ENCODE data around the gene SYT5. TPM values are rescaled to one million over a fixed set of nuclear protein-coding genes. Genes with fewer than 3 reads are reported as not detected.
"Not testable (repeated sequence)": the region's sequence is repeated elsewhere in the genome, so short reads cannot be mapped to it uniquely, and the experiment has no call there.

SYT5 gene
- total and polyA plus RNA-seq, 2 donors from 2014 or later = not detected

DNA sequence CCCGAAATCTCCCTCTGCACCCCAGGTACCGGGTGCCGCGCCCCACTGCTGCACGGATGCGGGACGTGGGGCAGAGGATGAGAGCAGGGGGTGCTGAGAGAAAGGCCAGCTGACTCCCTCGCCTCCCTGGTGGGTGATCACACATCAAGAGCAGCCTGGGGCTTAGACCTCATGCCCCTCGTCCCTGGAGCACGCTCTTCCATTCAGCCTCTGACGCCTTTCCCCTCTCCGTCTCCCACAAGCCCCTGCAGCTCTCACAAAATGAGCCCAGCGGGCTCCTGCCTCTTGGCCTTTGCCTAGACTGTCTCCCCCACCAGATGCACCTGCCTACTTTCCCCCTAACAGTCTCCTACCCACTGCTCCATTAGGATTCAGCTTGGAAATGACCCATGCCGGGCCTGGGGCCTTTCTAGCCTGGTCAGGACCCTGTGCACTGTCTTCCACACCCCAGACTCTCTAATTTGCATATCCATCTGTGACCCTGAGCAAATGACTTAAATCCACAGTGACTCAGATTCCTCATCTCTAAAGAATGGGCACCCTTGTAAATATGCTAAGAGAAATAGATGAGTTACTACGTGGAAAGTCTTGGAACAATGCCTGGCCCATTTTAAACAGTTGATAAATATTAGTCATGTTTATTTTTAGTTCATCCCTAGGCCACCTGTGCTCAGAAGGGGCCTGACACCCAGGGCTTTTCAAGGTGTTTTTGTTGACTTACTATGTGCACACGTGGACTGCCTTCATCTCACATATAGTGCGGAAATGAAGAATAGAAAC, 29.8 kb upstream of the SYT5 start:
- Histone ChIP-seq H3K4me3 (ENCODE audit: low read length in 3 of 3) (no peak overlapping the region), H3K9ac (ENCODE audit: low read length in 3 of 3) (no peak overlapping the region), H3K9me3 (ENCODE audit: control insufficient read depth in 2 of 3, insufficient read depth in 1 of 3, low read length in 3 of 3) (peaks cover 0 to 4% (median 2%) of the 10 kb centered on the region in 3 donors), H3K27me3 (ENCODE audit: control insufficient read depth, insufficient read depth, low read length) (no peaks in the 10 kb centered on the region), H3K36me3 (ENCODE audit: control insufficient read depth in 2 of 3, insufficient read depth in 3 of 3, low read length in 3 of 3) (no peaks in the 10 kb centered on the region), H3K4me1 (ENCODE audit: control insufficient read depth in 2 of 3, insufficient read depth in 2 of 3, low read depth in 1 of 3, low read length in 3 of 3) (no peaks in the 10 kb centered on the region), H3K27ac (ENCODE audit: low read depth in 2 of 2, low read length in 2 of 2) (no peak overlapping the region)
- FAIRE-seq = no peak
- TF ChIP-seq, protein P1, sequence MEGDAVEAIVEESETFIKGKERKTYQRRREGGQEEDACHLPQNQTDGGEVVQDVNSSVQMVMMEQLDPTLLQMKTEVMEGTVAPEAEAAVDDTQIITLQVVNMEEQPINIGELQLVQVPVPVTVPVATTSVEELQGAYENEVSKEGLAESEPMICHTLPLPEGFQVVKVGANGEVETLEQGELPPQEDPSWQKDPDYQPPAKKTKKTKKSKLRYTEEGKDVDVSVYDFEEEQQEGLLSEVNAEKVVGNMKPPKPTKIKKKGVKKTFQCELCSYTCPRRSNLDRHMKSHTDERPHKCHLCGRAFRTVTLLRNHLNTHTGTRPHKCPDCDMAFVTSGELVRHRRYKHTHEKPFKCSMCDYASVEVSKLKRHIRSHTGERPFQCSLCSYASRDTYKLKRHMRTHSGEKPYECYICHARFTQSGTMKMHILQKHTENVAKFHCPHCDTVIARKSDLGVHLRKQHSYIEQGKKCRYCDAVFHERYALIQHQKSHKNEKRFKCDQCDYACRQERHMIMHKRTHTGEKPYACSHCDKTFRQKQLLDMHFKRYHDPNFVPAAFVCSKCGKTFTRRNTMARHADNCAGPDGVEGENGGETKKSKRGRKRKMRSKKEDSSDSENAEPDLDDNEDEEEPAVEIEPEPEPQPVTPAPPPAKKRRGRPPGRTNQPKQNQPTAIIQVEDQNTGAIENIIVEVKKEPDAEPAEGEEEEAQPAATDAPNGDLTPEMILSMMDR (IDR thresholded peaks at IDR 0.05; ENCODE audit: borderline replicate concordance, extremely low read depth, insufficient read depth) = no peak
- DNase-seq = peak in 1 of 5 donors; percentile 47
- intact Hi-C loops (cut with DNase I) = no loop called here

DNA sequence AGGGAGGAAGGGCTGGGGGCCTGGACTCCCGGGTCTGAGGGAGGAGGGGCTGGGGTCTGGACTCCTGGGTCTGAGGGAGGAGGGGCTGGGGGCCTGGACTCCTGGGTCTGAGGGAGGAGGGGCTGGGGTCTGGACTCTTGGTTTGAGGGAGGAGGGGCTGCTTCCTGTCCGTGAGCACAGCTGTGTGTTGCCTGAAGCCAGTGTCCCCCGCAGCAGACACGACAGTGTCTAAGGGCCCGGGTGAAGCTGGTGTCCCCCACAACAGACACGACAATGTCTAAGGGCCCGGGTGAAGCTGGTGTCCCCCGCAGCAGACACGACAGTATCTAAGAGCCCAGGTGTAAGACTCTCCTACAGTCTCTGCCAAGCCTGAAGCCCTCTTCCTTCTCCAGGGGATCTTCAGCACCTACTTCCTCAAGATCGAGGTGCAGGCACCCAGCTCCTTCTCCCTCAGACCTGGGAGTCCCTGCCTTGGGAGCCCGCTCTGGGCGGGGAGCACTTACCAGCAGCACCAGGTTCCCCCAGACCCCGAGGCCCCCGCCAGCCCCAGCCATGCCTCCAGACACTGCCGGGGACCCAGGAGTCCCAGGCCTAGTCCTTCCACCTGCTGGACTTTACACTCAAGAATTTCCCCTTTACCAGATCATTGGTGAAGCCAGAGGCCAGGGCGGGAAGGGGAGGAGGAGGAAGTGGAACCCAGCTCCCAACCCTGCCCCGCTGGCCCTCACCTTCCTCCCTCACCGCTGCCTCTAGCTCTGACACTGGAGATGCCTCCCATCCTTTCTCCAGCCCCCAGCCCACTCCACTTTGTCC, 29.0 kb upstream of the SYT5 start, which contains the start of gene PTPRH:
TSS of gene PTPRH (minus strand) at position 622 of the 813 bp plus-strand sequence. CDS start at position 554, 68 bp downstream.
- H3K27ac ChIP-seq (ENCODE audit: low read depth in 2 of 2, low read length in 2 of 2) = no peak within 1 kb of the TSS
- DNase-seq (peak in 1 of 5 donors; percentile 70), FAIRE-seq (no peak)

DNA sequence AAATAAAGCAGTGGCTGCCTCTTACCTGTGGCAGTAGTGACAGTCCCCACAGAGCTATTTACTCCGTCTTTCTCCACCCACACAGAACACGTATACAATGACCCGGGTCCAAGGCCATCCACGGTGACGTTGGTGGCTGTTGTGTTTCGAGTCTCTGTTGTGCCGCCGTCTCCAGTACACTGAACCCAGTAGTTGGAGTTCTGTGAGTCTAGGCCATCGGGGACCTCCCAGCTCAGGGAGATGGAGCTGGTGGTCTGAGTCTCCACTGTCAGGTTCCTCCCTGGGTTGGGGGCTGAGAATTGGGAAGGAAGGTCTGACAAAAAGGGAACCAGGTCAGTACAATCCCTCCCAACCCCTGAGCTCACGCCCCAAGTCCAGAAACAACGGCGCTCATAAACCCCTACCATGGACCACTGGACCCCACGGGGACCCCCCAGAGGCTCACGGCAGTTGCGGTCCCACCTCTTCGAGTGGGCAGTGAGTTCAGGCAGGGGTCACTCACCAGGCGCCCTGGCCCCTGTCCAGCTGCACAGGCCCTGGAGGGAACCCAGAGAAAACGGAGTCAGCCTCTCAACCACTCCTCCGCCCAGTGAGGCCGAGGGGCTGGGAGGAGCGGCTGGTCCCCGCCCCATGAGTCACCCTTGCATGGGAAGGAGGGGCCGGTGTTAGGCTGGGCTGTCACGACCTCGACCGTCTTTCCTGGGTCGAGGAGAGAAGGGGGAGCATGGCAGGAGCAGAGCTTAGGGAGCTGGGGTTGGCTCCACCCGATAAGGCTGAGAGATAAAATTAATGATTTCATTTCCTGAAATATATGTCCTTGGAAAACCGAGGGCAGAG, 26.8 kb upstream of the SYT5 start:
- TF ChIP-seq, protein P1 (IDR thresholded peaks at IDR 0.05; ENCODE audit: borderline replicate concordance, extremely low read depth, insufficient read depth) = no peak
- no peaks in the 10 kb centered on the region for H3K9me3 ChIP-seq (ENCODE audit: control insufficient read depth in 2 of 3, insufficient read depth in 1 of 3, low read length in 3 of 3)
- intact Hi-C loops (cut with DNase I) = no loop called here
- no peak overlapping the region for H3K27ac ChIP-seq (ENCODE audit: low read depth in 2 of 2, low read length in 2 of 2)
- no peaks in the 10 kb centered on the region for H3K36me3 ChIP-seq (ENCODE audit: control insufficient read depth in 2 of 3, insufficient read depth in 3 of 3, low read length in 3 of 3)
- H3K27me3 ChIP-seq (ENCODE audit: control insufficient read depth, insufficient read depth, low read length) = no peaks in the 10 kb centered on the region
- FAIRE-seq = no peak
- H3K4me3 ChIP-seq (ENCODE audit: low read length in 3 of 3) = no peak overlapping the region
- DNase-seq = peak; percentile 50 to 96 (median 72)
- H3K9ac ChIP-seq (ENCODE audit: low read length in 3 of 3) = no peak overlapping the region
- H3K4me1 ChIP-seq (ENCODE audit: control insufficient read depth in 2 of 3, insufficient read depth in 2 of 3, low read depth in 1 of 3, low read length in 3 of 3) = no peaks in the 10 kb centered on the region

More for the DNA sequence above, 29.0 kb upstream of the SYT5 start, which contains the start of gene PTPRH:
- no peaks in the 10 kb centered on the region for H3K4me1 ChIP-seq (ENCODE audit: control insufficient read depth in 2 of 3, insufficient read depth in 2 of 3, low read depth in 1 of 3, low read length in 3 of 3)
- TF ChIP-seq, protein P1 (IDR thresholded peaks at IDR 0.05; ENCODE audit: borderline replicate concordance, extremely low read depth, insufficient read depth) = no peak
- H3K4me3 ChIP-seq (ENCODE audit: low read length in 3 of 3) = no peak within 1 kb of the TSS
- H3K9ac ChIP-seq (ENCODE audit: low read length in 3 of 3) = no peak within 1 kb of the TSS
- H3K36me3 ChIP-seq (ENCODE audit: control insufficient read depth in 2 of 3, insufficient read depth in 3 of 3, low read length in 3 of 3) = no peaks in the 10 kb centered on the region
- peaks cover 0 to 4% (median 2%) of the 10 kb centered on the region in 3 donors for H3K9me3 ChIP-seq (ENCODE audit: control insufficient read depth in 2 of 3, insufficient read depth in 1 of 3, low read length in 3 of 3)
- no peaks in the 10 kb centered on the region for H3K27me3 ChIP-seq (ENCODE audit: control insufficient read depth, insufficient read depth, low read length)
- intact Hi-C loops (cut with DNase I) = no loop called here

DNA sequence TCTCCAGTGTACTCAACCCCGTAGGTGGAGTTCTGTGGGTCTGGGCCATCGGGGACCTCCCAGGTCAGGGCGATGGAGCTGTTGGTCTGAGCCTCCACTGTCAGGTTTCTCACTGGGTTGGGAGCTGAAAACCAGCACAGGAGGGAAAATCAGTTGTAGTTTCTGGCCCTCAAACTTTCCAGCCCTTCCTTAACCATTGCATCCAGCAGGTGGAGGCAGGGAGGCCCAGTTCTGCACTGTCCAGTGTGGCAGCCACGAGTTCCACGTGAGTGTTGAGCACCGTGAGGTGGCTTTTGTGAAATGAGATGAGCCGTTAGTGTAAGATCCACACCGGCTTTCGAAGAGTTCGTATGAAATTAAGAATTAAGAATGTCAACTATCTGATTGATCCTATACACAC, 22.1 kb upstream of the SYT5 start:
- H3K9me3 ChIP-seq (ENCODE audit: control insufficient read depth in 2 of 3, insufficient read depth in 1 of 3, low read length in 3 of 3); intact Hi-C loops (cut with DNase I); H3K9ac ChIP-seq (ENCODE audit: low read length in 3 of 3); DNase-seq; H3K4me3 ChIP-seq (ENCODE audit: low read length in 3 of 3); H3K27ac ChIP-seq (ENCODE audit: low read depth in 2 of 2, low read length in 2 of 2); H3K36me3 ChIP-seq (ENCODE audit: control insufficient read depth in 2 of 3, insufficient read depth in 3 of 3, low read length in 3 of 3); H3K27me3 ChIP-seq (ENCODE audit: control insufficient read depth, insufficient read depth, low read length); H3K4me1 ChIP-seq (ENCODE audit: control insufficient read depth in 2 of 3, insufficient read depth in 2 of 3, low read depth in 1 of 3, low read length in 3 of 3); FAIRE-seq: not testable (repeated sequence)
